Neuronal stem cell (in vitro differentiated cells): ENCODE data around the gene ABITRAM.

Source experiments
- DNase-seq: peaks from one replicate; pipeline ENCODE4 v3.0.0-alpha.2; 2013; ENCODE audit warnings: low spot score
- H2AFZ ChIP-seq: one replicate; pipeline ENCODE4 v1.6.1; 2013; ENCODE audit warnings: mild to moderate bottlenecking, low read length, inconsistent platforms
- H2AK5ac ChIP-seq: 2 replicates; pipeline ENCODE4 v1.6.1; 2013; ENCODE audit warnings: low read depth, mild to moderate bottlenecking, inconsistent platforms, low read length, moderate library complexity, mixed read lengths
- H2BK120ac ChIP-seq: 2 replicates; pipeline ENCODE4 v1.6.1; 2013; ENCODE audit warnings: low read depth, mild to moderate bottlenecking, inconsistent platforms, low read length, moderate library complexity, mixed read lengths
- H2BK12ac ChIP-seq: one replicate; pipeline ENCODE4 v1.6.1; 2013; ENCODE audit warnings: low read length, inconsistent platforms
- H2BK15ac ChIP-seq: 2 replicates; pipeline ENCODE4 v1.6.1; 2013; ENCODE audit warnings: mild to moderate bottlenecking, low read length, inconsistent platforms, mixed read lengths
- H2BK5ac ChIP-seq: one replicate; pipeline ENCODE4 v1.6.1; 2013; ENCODE audit warnings: inconsistent platforms, mild to moderate bottlenecking, low read length, moderate library complexity
- H3K14ac ChIP-seq: one replicate; pipeline ENCODE4 v1.6.1; 2013; ENCODE audit warnings: low read length, inconsistent platforms
- H3K18ac ChIP-seq: 2 replicates; pipeline ENCODE4 v1.6.1; 2013; ENCODE audit warnings: low read length, inconsistent platforms
- H3K23ac ChIP-seq: 2 replicates; pipeline ENCODE4 v1.6.1; 2013; ENCODE audit warnings: low read depth, mild to moderate bottlenecking, mixed read lengths, low read length, inconsistent platforms; ENCODE audit not compliant: poor library complexity
- H3K27ac ChIP-seq: replicated peaks from 3 replicates; pipeline ENCODE4 v1.5.1; 2013; ENCODE audit warnings: low read length, inconsistent platforms
- H3K27me3 ChIP-seq, 3 experiments: 2 replicates each; pipeline ENCODE4 v1.6.1; 2013; ENCODE audit warnings: low read length in 3 of 3, mild to moderate bottlenecking in 2 of 3, inconsistent platforms in 1 of 3, low read depth in 1 of 3, mixed read lengths in 1 of 3, moderate library complexity in 1 of 3; ENCODE audit not compliant: control insufficient read depth in 3 of 3, insufficient read depth in 3 of 3
- H3K36me3 ChIP-seq, 2 donors: replicated peaks in 1 of 2; 2 replicates each; pipeline ENCODE4 v1.6.1; 2013; ENCODE audit warnings: low read length in 2 of 2; ENCODE audit not compliant: control insufficient read depth in 2 of 2, insufficient read depth in 2 of 2
- H3K4ac ChIP-seq: 2 replicates; pipeline ENCODE4 v1.6.1; 2013; ENCODE audit warnings: inconsistent platforms, mild to moderate bottlenecking, low read length, moderate library complexity
- H3K4me1 ChIP-seq, 2 donors: 1 replicate in 1 of 2; 2 replicates in 1 of 2; pipeline ENCODE4 v1.6.1; 2013; ENCODE audit warnings: low read length in 2 of 2, low read depth in 1 of 2; ENCODE audit not compliant: control insufficient read depth in 2 of 2, insufficient read depth in 1 of 2
- H3K4me2 ChIP-seq: one replicate; pipeline ENCODE4 v1.6.1; 2013; ENCODE audit warnings: mild to moderate bottlenecking, low read length, inconsistent platforms; ENCODE audit not compliant: insufficient read depth, poor library complexity, severe bottlenecking
- H3K4me3 ChIP-seq, 2 donors: 2 replicates each; pipeline ENCODE4 v1.5.1; 2013; ENCODE audit warnings: low read length in 2 of 2, mild to moderate bottlenecking in 2 of 2, inconsistent platforms in 1 of 2, moderate library complexity in 1 of 2
- H3K79me1 ChIP-seq: one replicate; pipeline ENCODE4 v1.6.1; 2013; ENCODE audit warnings: low read depth, mild to moderate bottlenecking, inconsistent platforms, low read length, moderate library complexity
- H3K9ac ChIP-seq: one replicate; pipeline ENCODE4 v1.6.1; 2013; ENCODE audit warnings: mild to moderate bottlenecking, low read depth, low read length, inconsistent platforms; ENCODE audit not compliant: poor library complexity
- H3K9me3 ChIP-seq, 2 donors: replicated peaks in 1 of 2; 2 replicates each; pipeline versions ENCODE3 to v1.6.1; 2013; ENCODE audit warnings: low read length in 2 of 2, mild to moderate bottlenecking in 2 of 2, inconsistent platforms in 1 of 2, low read depth in 1 of 2, mixed read lengths in 1 of 2, moderate library complexity in 1 of 2; ENCODE audit not compliant: control insufficient read depth in 2 of 2, insufficient read depth in 1 of 2
- H4K8ac ChIP-seq: one replicate; pipeline ENCODE4 v1.6.1; 2013; ENCODE audit warnings: low read depth, mild to moderate bottlenecking, inconsistent platforms, low read length, moderate library complexity
- H4K91ac ChIP-seq: one replicate; pipeline ENCODE4 v1.6.1; 2013; ENCODE audit warnings: low read length, low read depth, mild to moderate bottlenecking, inconsistent platforms; ENCODE audit not compliant: poor library complexity
- WGBS, 2 donors: extraction: QIAGEN DNeasy Blood & Tissue Kit; methylation state at CpG; one replicate each; pipeline ENCODE4 v1.1.7; 2013; ENCODE audit warnings: missing lambda C conversion rate in 2 of 2, mixed read lengths in 1 of 2; ENCODE audit not compliant: insufficient read length in 2 of 2, insufficient replicate concordance in 1 of 2; ENCODE audit errors: extremely low coverage in 2 of 2; 5-methylcytosine and 5-hydroxymethylcytosine counted together

The ABITRAM gene

GRCh38 chr9:108939975-108940374, 5.8 kb downstream of the ABITRAM start:
- Histone ChIP-seq H2AFZ (no peak overlapping the region), H3K4ac (no peak overlapping the region), H3K18ac (no peak overlapping the region), H3K23ac (no peak overlapping the region), H3K27ac (no peak overlapping the region), H3K4me1 (peaks cover 0 to 2% of the 10 kb centered on the region in 2 donors), H3K27me3 (no peaks in the 10 kb centered on the region), H2BK5ac (no peak overlapping the region), H4K8ac (no peak overlapping the region), H2BK15ac (no peak overlapping the region), H3K4me3 (no peak overlapping the region), H3K9me3 (no peaks in the 10 kb centered on the region), H3K14ac (no peak overlapping the region), H3K9ac (no peak overlapping the region), H3K4me2 (no peak overlapping the region), H2AK5ac (no peak overlapping the region), H3K36me3 (peaks cover 10 to 75% of the 10 kb centered on the region in 2 donors), H4K91ac (no peak overlapping the region), H2BK12ac (no peak overlapping the region), H3K79me1 (no peaks in the 10 kb centered on the region), H2BK120ac (no peak overlapping the region)
- WGBS, 2 donors: no CpG with 5 or more reads among the region's 4 CpGs
- DNase-seq: no peak

GRCh38 chr9:108950168-108950567, 16.0 kb downstream of the ABITRAM start:
- no peak overlapping the region for H3K18ac ChIP-seq
- no peak overlapping the region for H2AFZ ChIP-seq
- H2BK15ac ChIP-seq: no peak overlapping the region
- no peak overlapping the region for H3K14ac ChIP-seq
- H3K4me3 ChIP-seq: no peak overlapping the region
- no peak overlapping the region for H3K4me2 ChIP-seq
- no peak overlapping the region for H4K8ac ChIP-seq
- WGBS, 2 donors: no CpG with 5 or more reads among the region's 1 CpG
- H3K4ac ChIP-seq: no peak overlapping the region
- DNase-seq: no peak
- H3K36me3 ChIP-seq: peaks cover 7 to 55% of the 10 kb centered on the region in 2 donors
- H2BK12ac ChIP-seq: no peak overlapping the region
- H3K9ac ChIP-seq: no peak overlapping the region
- H2BK5ac ChIP-seq: no peak overlapping the region
- no peaks in the 10 kb centered on the region for H3K4me1 ChIP-seq
- H3K79me1 ChIP-seq: no peaks in the 10 kb centered on the region
- no peak overlapping the region for H3K23ac ChIP-seq
- no peak overlapping the region for H2AK5ac ChIP-seq
- peaks cover 0 to 2% (median 0%) of the 10 kb centered on the region in 3 experiments for H3K27me3 ChIP-seq
- no peaks in the 10 kb centered on the region for H3K9me3 ChIP-seq
- no peak overlapping the region for H3K27ac ChIP-seq
- H2BK120ac ChIP-seq: no peak overlapping the region
- no peak overlapping the region for H4K91ac ChIP-seq

- H3K9ac ChIP-seq: no peak overlapping the region
- H4K8ac ChIP-seq: no peak overlapping the region
- no peak overlapping the region for H2AFZ ChIP-seq
- no peak overlapping the region for H3K4me3 ChIP-seq
- no peak overlapping the region for H2AK5ac ChIP-seq
- no peaks in the 10 kb centered on the region for H3K27me3 ChIP-seq
- no peaks in the 10 kb centered on the region for H3K79me1 ChIP-seq
- no peak overlapping the region for H2BK12ac ChIP-seq
- H2BK120ac ChIP-seq: no peak overlapping the region
- no peak overlapping the region for H3K4me2 ChIP-seq
- peaks cover 7 to 50% of the 10 kb centered on the region in 2 donors for H3K36me3 ChIP-seq
- no CpG with 5 or more reads among the region's 2 CpGs for WGBS, 2 donors
- H3K27ac ChIP-seq: no peak overlapping the region
- no peak overlapping the region for H3K18ac ChIP-seq
- DNase-seq: no peak
- no peaks in the 10 kb centered on the region for H3K9me3 ChIP-seq
- no peak overlapping the region for H3K23ac ChIP-seq
- H2BK15ac ChIP-seq: no peak overlapping the region
- no peak overlapping the region for H3K14ac ChIP-seq
- no peak overlapping the region for H2BK5ac ChIP-seq
- H3K4me1 ChIP-seq: no peaks in the 10 kb centered on the region
- H3K4ac ChIP-seq: no peak overlapping the region
- H4K91ac ChIP-seq: no peak overlapping the region
These were observed 17.4 kb downstream of the ABITRAM start for GRCh38 chr9:108951578-108951977.

GRCh38 chr9:108953983-108954574, 19.9 kb downstream of the ABITRAM start:
- no peak for DNase-seq
- Histone ChIP-seq H3K4me3 (no peak overlapping the region), H3K36me3 (peaks cover 3 to 40% of the 10 kb centered on the region in 2 donors), H2BK15ac (no peak overlapping the region), H2BK5ac (no peak overlapping the region), H2BK120ac (no peak overlapping the region), H3K9ac (no peak overlapping the region), H3K4ac (no peak overlapping the region), H2AK5ac (no peak overlapping the region), H3K23ac (no peak overlapping the region), H4K8ac (no peak overlapping the region), H2BK12ac (no peak overlapping the region), H3K4me2 (no peak overlapping the region), H2AFZ (no peak overlapping the region), H3K79me1 (no peaks in the 10 kb centered on the region), H3K27me3 (no peaks in the 10 kb centered on the region), H3K4me1 (no peaks in the 10 kb centered on the region), H3K9me3 (no peaks in the 10 kb centered on the region), H3K18ac (no peak overlapping the region), H4K91ac (no peak overlapping the region), H3K14ac (no peak overlapping the region), H3K27ac (no peak overlapping the region)
- WGBS, 2 donors: no CpG with 5 or more reads among the region's 3 CpGs
